ENCODE measurements around the gene RER1.

DNA sequence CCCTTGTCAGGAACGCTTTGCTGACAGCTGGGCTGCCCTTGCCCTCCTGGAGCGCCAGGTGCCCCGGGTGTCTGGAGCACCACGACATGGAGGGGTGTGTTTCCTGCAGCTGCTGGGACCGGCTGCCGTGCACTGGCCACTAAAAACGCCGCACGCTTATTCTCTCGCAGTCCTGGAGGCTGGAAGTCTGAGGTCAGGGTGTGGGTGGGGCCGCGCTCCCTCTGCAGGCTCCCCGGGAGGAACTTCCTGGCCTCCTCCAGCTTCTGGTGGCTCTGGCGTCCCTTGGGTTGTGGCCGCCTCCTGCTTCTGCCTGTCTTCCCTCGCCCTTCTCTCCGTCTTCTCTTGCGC, 56.4 kb downstream of the RER1 start:
- TF ChIP-seq, protein P1, sequence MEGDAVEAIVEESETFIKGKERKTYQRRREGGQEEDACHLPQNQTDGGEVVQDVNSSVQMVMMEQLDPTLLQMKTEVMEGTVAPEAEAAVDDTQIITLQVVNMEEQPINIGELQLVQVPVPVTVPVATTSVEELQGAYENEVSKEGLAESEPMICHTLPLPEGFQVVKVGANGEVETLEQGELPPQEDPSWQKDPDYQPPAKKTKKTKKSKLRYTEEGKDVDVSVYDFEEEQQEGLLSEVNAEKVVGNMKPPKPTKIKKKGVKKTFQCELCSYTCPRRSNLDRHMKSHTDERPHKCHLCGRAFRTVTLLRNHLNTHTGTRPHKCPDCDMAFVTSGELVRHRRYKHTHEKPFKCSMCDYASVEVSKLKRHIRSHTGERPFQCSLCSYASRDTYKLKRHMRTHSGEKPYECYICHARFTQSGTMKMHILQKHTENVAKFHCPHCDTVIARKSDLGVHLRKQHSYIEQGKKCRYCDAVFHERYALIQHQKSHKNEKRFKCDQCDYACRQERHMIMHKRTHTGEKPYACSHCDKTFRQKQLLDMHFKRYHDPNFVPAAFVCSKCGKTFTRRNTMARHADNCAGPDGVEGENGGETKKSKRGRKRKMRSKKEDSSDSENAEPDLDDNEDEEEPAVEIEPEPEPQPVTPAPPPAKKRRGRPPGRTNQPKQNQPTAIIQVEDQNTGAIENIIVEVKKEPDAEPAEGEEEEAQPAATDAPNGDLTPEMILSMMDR (IDR thresholded peaks at IDR 0.05), result no peak
- no peak for TF ChIP-seq POLR2A (IDR thresholded peaks at IDR 0.05)
